Thymus (tissue), 11 donors: Measurements from ENCODE around the gene NECTIN1. TPM values are rescaled to one million over a fixed set of nuclear protein-coding genes. Genes with fewer than 3 reads are reported as not detected.
"Not testable (repeated sequence)": the region's sequence is repeated elsewhere in the genome, so short reads cannot be mapped to it uniquely, and the experiment has no call there.

Experiments used
- DNase-seq, 9 donors: peaks; one replicate each; pipeline ENCODE4 v3.0.0-alpha.2; 2013; ENCODE audit warnings: low spot score in 9 of 9, low read depth in 6 of 9, missing footprints in 1 of 9
- H3K27ac ChIP-seq, 2 donors: one replicate each; pipeline ENCODE4 v1.5.1; 2013; ENCODE audit warnings: control low read depth in 1 of 2, low read depth in 1 of 2, low read length in 1 of 2, mild to moderate bottlenecking in 1 of 2, moderate library complexity in 1 of 2
- H3K27me3 ChIP-seq, 2 donors: one replicate each; pipeline ENCODE4 v1.5.1; 2013; ENCODE audit warnings: low read length in 1 of 2; ENCODE audit not compliant: control insufficient read depth in 2 of 2, insufficient read depth in 1 of 2
- H3K36me3 ChIP-seq, 2 donors: one replicate each; pipeline ENCODE4 v1.5.1; 2013; ENCODE audit warnings: low read length in 1 of 2, mild to moderate bottlenecking in 1 of 2, moderate library complexity in 1 of 2; ENCODE audit not compliant: control insufficient read depth in 2 of 2, insufficient read depth in 2 of 2
- H3K4me1 ChIP-seq, 2 donors: one replicate each; pipeline ENCODE4 v1.5.1; 2013; ENCODE audit warnings: low read length in 2 of 2; ENCODE audit not compliant: control insufficient read depth in 2 of 2, insufficient read depth in 2 of 2
- H3K4me3 ChIP-seq, 2 donors: one replicate each; pipeline ENCODE4 v1.5.1; 2013; ENCODE audit warnings: low read length in 2 of 2, control low read depth in 1 of 2, mild to moderate bottlenecking in 1 of 2
- H3K9me3 ChIP-seq, 2 donors: one replicate each; pipeline ENCODE4 v1.5.1; 2013; ENCODE audit warnings: low read length in 1 of 2, mild to moderate bottlenecking in 1 of 2; ENCODE audit not compliant: control insufficient read depth in 2 of 2, insufficient read depth in 1 of 2
- WGBS: extraction: QIAGEN DNeasy Blood & Tissue Kit; methylation state at CpG from one replicate; pipeline ENCODE4 v1.1.7; 2013; 5-methylcytosine and 5-hydroxymethylcytosine counted together
- polyA plus RNA-seq: library from polyadenylated mRNA; stranded (reverse); fragments of 200-250 nt; gene quantifications from one replicate; pipeline ENCODE4 v1.2.3, GENCODE V29; 2013
- total RNA-seq: library from RNA; stranded (reverse); fragments of 120-200 nt; gene quantifications from one replicate; pipeline ENCODE4 v1.2.4, GENCODE V29; 2013
- donor health status: healthy.

Gene NECTIN1
- total and polyA plus RNA-seq, 2 donors, result 6.5 to 11.7 TPM

- H3K36me3 ChIP-seq, result no peaks in the 10 kb centered on the region
- DNase-seq, result no peak
- no peak overlapping the region for H3K4me3 ChIP-seq
- peaks cover 0 to 2% of the 10 kb centered on the region in 2 donors for H3K27me3 ChIP-seq
- 98% methylated on average over 5 of the region's 5 CpGs for whole genome bisulfite sequencing
- no peaks in the 10 kb centered on the region for H3K9me3 ChIP-seq
- H3K27ac ChIP-seq, result no peak overlapping the region
- H3K4me1 ChIP-seq, result no peaks in the 10 kb centered on the region
Measured at GRCh38 chr11:119610836-119611426, 118.1 kb downstream of the NECTIN1 start.

- H3K27ac ChIP-seq, result no peak overlapping the region
- 77% methylated on average over 4 of the region's 4 CpGs for WGBS
- H3K4me3 ChIP-seq, result no peak overlapping the region
- no peaks in the 10 kb centered on the region for H3K9me3 ChIP-seq
- H3K36me3 ChIP-seq, result no peaks in the 10 kb centered on the region
- H3K4me1 ChIP-seq, result no peaks in the 10 kb centered on the region
- DNase-seq, result no peak
- H3K27me3 ChIP-seq, result peaks cover 0 to 4% of the 10 kb centered on the region in 2 donors
Measured at GRCh38 chr11:119608781-119609180, 120.2 kb downstream of the NECTIN1 start.

GRCh38 chr11:119608201-119608600 is 120.8 kb downstream of the NECTIN1 start:
- Histone ChIP-seq H3K36me3 (no peaks in the 10 kb centered on the region), H3K4me3 (no peak overlapping the region), H3K27me3 (peaks cover 0 to 4% of the 10 kb centered on the region in 2 donors), H3K27ac (no peak overlapping the region), H3K9me3 (no peaks in the 10 kb centered on the region), H3K4me1 (no peaks in the 10 kb centered on the region)
- no peak for DNase-seq
- WGBS, result 79% methylated on average over 6 of the region's 6 CpGs

- H3K36me3 ChIP-seq, result no peaks in the 10 kb centered on the region
- H3K9me3 ChIP-seq, result no peaks in the 10 kb centered on the region
- H3K27me3 ChIP-seq, result peaks cover 0 to 4% of the 10 kb centered on the region in 2 donors
- WGBS, result 51% methylated on average over 5 of the region's 5 CpGs
- H3K4me3 ChIP-seq, result no peak overlapping the region
- no peak overlapping the region for H3K27ac ChIP-seq
- no peak for DNase-seq
- H3K4me1 ChIP-seq, result no peaks in the 10 kb centered on the region
Measured at GRCh38 chr11:119607726-119608125, 121.3 kb downstream of the NECTIN1 start.

DNA sequence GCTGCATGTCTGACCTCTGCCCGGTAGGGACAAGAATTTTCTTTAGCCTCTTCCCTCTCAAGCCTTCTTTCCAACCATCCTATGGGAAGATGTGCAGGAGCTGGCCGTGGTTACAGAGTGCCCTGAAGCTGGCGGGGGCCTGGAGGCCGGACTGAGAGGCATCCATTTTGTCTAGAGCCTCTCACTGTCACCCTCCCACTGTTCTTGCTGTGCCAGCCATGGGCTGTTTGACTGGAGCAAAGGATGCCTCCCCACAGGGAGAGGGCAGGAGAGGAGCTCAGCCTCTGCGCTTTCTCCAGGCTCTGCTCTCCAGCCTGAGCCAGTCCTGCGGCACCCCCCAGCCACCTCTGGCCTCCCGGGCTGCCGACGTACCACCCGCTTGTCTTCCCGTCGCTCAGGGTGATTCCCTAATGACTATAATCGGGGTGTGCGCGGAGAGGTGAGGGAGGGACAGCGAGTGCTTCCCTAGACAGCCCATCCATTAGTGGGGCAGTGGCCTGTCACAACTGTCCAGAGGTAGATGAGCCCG is 123.8 kb downstream of the NECTIN1 start:
- H3K27me3 ChIP-seq, result peaks cover 0 to 4% of the 10 kb centered on the region in 2 donors
- H3K4me3 ChIP-seq, result no peak overlapping the region
- no peak for DNase-seq
- H3K4me1 ChIP-seq, result no peaks in the 10 kb centered on the region
- H3K27ac ChIP-seq, result no peak overlapping the region
- 89% methylated on average over 17 of the region's 17 CpGs for WGBS
- no peaks in the 10 kb centered on the region for H3K9me3 ChIP-seq
- H3K36me3 ChIP-seq, result no peaks in the 10 kb centered on the region

DNA sequence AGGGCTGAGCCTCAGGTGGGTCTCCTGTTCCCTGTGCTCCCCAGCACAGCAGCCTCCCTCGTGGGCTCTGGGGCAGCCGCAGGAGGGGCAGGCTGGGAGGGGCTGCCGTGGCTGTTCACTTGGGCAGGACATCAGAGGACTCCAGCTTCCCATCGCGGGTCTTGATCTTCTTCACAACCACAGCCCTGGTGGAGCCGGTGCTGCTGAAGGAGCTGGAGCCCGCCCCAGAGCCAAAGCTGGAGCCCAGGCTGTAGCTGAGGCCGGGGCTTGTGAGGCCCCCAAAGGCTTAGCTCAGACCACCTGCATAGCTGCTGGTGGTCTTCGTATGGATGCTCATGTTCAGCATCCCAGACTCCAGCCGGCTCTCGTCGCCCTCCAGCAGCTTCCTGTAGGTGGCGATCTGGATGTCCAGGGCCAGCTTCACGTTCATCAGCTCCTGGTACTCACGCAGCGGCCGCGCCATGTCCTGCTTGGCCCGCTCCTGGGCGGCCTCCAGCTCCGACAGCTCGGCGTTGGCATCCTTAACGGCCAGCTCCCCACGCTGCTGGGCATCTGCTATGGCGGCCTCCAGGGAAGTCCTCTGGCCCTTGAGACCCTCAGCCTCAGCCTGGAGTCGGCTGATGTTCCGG is 126.1 kb downstream of the NECTIN1 start:
- no peak overlapping the region for H3K27ac ChIP-seq
- peaks cover 0 to 4% of the 10 kb centered on the region in 2 donors for H3K27me3 ChIP-seq
- WGBS, result 83% methylated on average over 28 of the region's 28 CpGs
- H3K9me3 ChIP-seq, result no peaks in the 10 kb centered on the region
- no peaks in the 10 kb centered on the region for H3K4me1 ChIP-seq
- H3K36me3 ChIP-seq, result no peaks in the 10 kb centered on the region
- H3K4me3 ChIP-seq, result no peak overlapping the region
- DNase-seq, result no peak

GRCh38 chr11:119599864-119600541 is 129.0 kb downstream of the NECTIN1 start:
- no peaks in the 10 kb centered on the region for H3K36me3 ChIP-seq
- no peaks in the 10 kb centered on the region for H3K9me3 ChIP-seq
- no peak for DNase-seq
- WGBS, result 86% methylated on average over 10 of the region's 10 CpGs
- H3K27ac ChIP-seq, result no peak overlapping the region
- no peak overlapping the region for H3K4me3 ChIP-seq
- no peaks in the 10 kb centered on the region for H3K4me1 ChIP-seq
- peaks cover 0 to 2% of the 10 kb centered on the region in 2 donors for H3K27me3 ChIP-seq

DNA sequence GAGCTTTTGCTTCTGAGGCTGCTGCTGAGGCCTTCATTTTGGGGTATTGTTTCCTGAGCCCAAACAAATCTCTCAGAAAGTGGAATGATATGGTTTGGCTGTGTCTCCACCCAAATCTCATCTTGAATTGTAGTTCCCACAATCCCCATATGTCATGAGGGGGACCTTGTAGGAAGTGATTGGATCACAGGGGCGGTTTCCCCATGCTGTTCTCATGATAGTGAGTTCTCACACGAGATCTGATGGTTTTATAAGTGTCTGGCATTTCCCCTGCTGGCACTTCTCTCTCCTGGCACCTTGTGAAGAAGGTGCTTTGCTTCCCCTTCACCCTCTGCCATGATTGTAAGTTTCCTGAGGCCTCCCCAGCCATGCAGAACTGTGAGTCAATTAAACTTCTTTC is 133.1 kb downstream of the NECTIN1 start:
- not testable (repeated sequence) for H3K36me3 ChIP-seq, H3K4me3 ChIP-seq

DNA sequence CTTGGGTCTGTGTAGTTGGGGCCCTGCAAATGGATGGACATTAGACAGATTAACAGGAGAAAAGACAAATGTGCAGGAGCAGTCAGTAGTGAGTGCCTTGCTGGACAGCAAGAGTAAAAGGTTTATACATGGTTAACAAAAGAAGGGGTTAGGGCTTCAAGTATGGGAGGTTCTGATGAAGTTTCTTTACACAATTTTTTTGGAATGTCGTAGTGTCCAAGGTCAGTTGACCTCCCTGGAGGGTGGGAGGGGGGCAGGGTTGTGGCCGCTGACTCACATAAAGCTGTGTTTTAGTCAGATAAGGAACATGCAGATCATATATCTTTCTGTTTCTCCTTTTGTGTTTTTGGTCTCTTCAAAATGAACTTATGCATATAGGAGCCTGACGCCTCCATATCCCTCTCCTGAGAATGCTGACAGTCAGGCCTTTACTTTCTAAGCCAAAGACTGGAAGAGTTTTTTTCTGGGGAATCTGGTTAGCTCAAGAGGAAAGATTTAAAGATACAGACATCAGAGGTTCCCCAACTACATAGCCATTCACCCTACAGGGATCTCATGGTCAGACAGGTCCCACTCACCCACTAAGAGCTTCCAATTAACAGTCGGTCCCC is 134.3 kb downstream of the NECTIN1 start:
- Histone ChIP-seq H3K27me3 (no peaks in the 10 kb centered on the region), H3K36me3 (no peaks in the 10 kb centered on the region), H3K4me1 (no peaks in the 10 kb centered on the region), H3K9me3 (no peaks in the 10 kb centered on the region), H3K4me3 (no peak overlapping the region), H3K27ac (no peak overlapping the region)
- 59% methylated on average over 4 of the region's 4 CpGs for WGBS
- no peak for DNase-seq

More for the DNA sequence above, 133.1 kb downstream of the NECTIN1 start:
- not testable (repeated sequence) for DNase-seq, H3K27me3 ChIP-seq, H3K4me1 ChIP-seq, H3K9me3 ChIP-seq, H3K27ac ChIP-seq
- 54% methylated on average over 2 of the region's 2 CpGs for whole genome bisulfite sequencing
